PFSK-1 (cell line): ENCODE results near the gene PLEKHS1.

Source experiments
- FOXP2 ChIP-seq: optimal IDR thresholded peaks from 2 replicates; pipeline ENCODE3; 2011; ENCODE audit warnings: borderline replicate concordance, control low read depth, inconsistent platforms; ENCODE audit not compliant: insufficient read depth; ENCODE audit errors: extremely low read length, extremely low read depth
- POLR2AphosphoS5 ChIP-seq: IDR thresholded peaks from 2 replicates; pipeline ENCODE4 v1.6.1; 2012; ENCODE audit warnings: low read depth, mild to moderate bottlenecking, control low read depth, low read length, moderate library complexity
- REST ChIP-seq, 2 experiments: IDR thresholded peaks; 2 replicates each; pipeline versions ENCODE4 v1.6.1 to v1.8.0; 2011 to 2012; ENCODE audit warnings: low read depth in 2 of 2, low read length in 2 of 2, control low read depth in 1 of 2, inconsistent platforms in 1 of 2, mild to moderate bottlenecking in 1 of 2, moderate library complexity in 1 of 2; ENCODE audit not compliant: insufficient read depth in 1 of 2
- SIN3A ChIP-seq: IDR thresholded peaks from 2 replicates; pipeline ENCODE4 v1.6.1; 2012; ENCODE audit warnings: mild to moderate bottlenecking, low read length, moderate library complexity, borderline replicate concordance; ENCODE audit not compliant: insufficient read depth
- TAF1 ChIP-seq: IDR thresholded peaks from 2 replicates; pipeline ENCODE4 v1.6.1; 2012; ENCODE audit warnings: low read length, control low read depth, borderline replicate concordance; ENCODE audit not compliant: insufficient read depth

PLEKHS1 gene

GRCh38 chr10:113720386-113720785 lies 31.1 kb upstream of the PLEKHS1 start:
- TF ChIP-seq POLR2AphosphoS5: no peak

GRCh38 chr10:113732160-113732881 lies 19.2 kb upstream of the PLEKHS1 start:
- TF ChIP-seq REST (IDR thresholded peaks at IDR 0.05; ENCODE audit: insufficient read depth in 1 of 2, low read depth in 2 of 2, low read length in 2 of 2) (no peak), TAF1 (no peak), POLR2AphosphoS5 (no peak), SIN3A (no peak), FOXP2 (no peak)

- TF ChIP-seq REST (IDR thresholded peaks at IDR 0.05; ENCODE audit: insufficient read depth in 1 of 2, low read depth in 2 of 2, low read length in 2 of 2) (no peak), SIN3A (no peak), FOXP2 (no peak), TAF1 (no peak), POLR2AphosphoS5 (no peak)
Observed at GRCh38 chr10:113732966-113733365, 18.5 kb upstream of the PLEKHS1 start.

GRCh38 chr10:113733635-113734034 lies 17.8 kb upstream of the PLEKHS1 start:
- no peak for TF ChIP-seq REST (IDR thresholded peaks at IDR 0.05; ENCODE audit: insufficient read depth in 1 of 2, low read depth in 2 of 2, low read length in 2 of 2)
- TF ChIP-seq SIN3A: no peak
- no peak for TF ChIP-seq TAF1
- TF ChIP-seq POLR2AphosphoS5: no peak
- no peak for TF ChIP-seq FOXP2

- no peak for TF ChIP-seq REST (IDR thresholded peaks at IDR 0.05; ENCODE audit: insufficient read depth in 1 of 2, low read depth in 2 of 2, low read length in 2 of 2)
Observed at GRCh38 chr10:113735913-113736312, 15.6 kb upstream of the PLEKHS1 start.
